Measurements from ENCODE around the gene PAQR3.

PAQR3 gene, protein sequence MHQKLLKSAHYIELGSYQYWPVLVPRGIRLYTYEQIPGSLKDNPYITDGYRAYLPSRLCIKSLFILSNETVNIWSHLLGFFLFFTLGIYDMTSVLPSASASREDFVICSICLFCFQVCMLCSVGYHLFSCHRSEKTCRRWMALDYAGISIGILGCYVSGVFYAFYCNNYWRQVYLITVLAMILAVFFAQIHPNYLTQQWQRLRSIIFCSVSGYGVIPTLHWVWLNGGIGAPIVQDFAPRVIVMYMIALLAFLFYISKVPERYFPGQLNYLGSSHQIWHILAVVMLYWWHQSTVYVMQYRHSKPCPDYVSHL

DNA sequence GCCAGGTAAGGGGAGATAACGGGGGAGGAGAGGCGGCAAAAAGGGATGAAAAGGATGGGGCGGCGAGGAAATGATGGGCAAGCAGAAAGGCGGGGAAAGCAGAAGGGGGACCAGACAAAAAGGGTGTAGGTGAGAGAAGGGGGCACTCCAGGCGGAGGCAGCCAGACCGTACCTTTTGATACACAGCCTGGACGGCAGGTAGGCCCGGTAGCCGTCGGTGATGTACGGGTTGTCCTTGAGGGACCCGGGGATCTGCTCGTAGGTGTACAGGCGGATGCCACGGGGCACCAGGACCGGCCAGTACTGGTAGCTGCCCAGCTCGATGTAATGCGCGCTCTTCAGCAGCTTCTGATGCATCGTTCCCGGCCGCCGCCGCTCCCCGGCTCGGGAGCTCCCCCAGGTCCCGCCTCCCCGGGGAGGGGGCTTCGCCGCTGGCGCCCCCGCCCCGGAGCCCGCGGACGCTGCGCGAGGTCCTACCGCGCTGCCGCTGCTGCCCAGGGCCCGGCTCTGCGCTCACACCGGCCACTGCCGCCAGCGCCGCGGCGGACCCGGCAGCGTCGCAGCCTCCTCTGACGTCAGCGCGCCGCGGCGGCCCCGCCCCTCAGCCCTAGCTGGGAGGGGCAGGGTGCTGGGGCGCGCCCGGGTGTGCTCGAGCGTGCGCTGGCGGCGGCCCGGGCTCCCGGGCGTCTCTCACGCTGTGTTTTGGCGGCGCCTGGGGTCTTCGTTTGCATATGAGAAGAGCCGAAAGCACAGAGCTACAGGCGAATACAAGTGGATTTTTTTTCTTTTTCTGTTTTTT, at the start of gene PAQR3:
Gene PAQR3 (minus strand): TSS at position 571 of the 799 bp plus-strand sequence. CDS start 214 bp downstream, at position 357.
- no peaks in the 10 kb centered on the region for H3K9me3 ChIP-seq (ENCODE audit: control insufficient read depth, insufficient read depth, low read depth, low read length)
- peak; percentile 30; the same call in 1 of the 2 replicates for TF ChIP-seq KLF8 (tag by site-specific recombination; IDR thresholded peaks at IDR 0.05)
- TF ChIP-seq ZFHX2 (tag by site-specific recombination; conservative IDR thresholded peaks at IDR 0.05) = 0 out of 2 replicates have a peak, but pooled peaks have one; percentile 9
- TF ChIP-seq SP3 (tag by site-specific recombination; IDR thresholded peaks at IDR 0.05) = peak; percentile 25; the same call in 1 of the 2 replicates
- TF ChIP-seq, protein P1, sequence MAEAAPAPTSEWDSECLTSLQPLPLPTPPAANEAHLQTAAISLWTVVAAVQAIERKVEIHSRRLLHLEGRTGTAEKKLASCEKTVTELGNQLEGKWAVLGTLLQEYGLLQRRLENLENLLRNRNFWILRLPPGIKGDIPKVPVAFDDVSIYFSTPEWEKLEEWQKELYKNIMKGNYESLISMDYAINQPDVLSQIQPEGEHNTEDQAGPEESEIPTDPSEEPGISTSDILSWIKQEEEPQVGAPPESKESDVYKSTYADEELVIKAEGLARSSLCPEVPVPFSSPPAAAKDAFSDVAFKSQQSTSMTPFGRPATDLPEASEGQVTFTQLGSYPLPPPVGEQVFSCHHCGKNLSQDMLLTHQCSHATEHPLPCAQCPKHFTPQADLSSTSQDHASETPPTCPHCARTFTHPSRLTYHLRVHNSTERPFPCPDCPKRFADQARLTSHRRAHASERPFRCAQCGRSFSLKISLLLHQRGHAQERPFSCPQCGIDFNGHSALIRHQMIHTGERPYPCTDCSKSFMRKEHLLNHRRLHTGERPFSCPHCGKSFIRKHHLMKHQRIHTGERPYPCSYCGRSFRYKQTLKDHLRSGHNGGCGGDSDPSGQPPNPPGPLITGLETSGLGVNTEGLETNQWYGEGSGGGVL (tag by site-specific recombination; IDR thresholded peaks at IDR 0.05) = no peak
- TF ChIP-seq, protein P2, sequence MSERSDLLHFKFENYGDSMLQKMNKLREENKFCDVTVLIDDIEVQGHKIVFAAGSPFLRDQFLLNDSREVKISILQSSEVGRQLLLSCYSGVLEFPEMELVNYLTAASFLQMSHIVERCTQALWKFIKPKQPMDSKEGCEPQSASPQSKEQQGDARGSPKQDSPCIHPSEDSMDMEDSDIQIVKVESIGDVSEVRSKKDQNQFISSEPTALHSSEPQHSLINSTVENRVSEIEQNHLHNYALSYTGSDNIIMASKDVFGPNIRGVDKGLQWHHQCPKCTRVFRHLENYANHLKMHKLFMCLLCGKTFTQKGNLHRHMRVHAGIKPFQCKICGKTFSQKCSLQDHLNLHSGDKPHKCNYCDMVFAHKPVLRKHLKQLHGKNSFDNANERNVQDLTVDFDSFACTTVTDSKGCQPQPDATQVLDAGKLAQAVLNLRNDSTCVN (tag by site-specific recombination; optimal IDR thresholded peaks at IDR 0.05) = peak; percentile 60
- TF ChIP-seq ZNF768 (tag by site-specific recombination; IDR thresholded peaks at IDR 0.05) = no peak
- no peak for TF ChIP-seq ZNF184 (tag by site-specific recombination; IDR thresholded peaks at IDR 0.05)
- peak; percentile 57 for TF ChIP-seq ZNF335 (tag by site-specific recombination; conservative IDR thresholded peaks at IDR 0.05)
- peak; percentile 67; the same call in 1 of the 2 replicates for TF ChIP-seq ZBTB17 (tag by site-specific recombination; IDR thresholded peaks at IDR 0.05)
- TF ChIP-seq, protein P3, sequence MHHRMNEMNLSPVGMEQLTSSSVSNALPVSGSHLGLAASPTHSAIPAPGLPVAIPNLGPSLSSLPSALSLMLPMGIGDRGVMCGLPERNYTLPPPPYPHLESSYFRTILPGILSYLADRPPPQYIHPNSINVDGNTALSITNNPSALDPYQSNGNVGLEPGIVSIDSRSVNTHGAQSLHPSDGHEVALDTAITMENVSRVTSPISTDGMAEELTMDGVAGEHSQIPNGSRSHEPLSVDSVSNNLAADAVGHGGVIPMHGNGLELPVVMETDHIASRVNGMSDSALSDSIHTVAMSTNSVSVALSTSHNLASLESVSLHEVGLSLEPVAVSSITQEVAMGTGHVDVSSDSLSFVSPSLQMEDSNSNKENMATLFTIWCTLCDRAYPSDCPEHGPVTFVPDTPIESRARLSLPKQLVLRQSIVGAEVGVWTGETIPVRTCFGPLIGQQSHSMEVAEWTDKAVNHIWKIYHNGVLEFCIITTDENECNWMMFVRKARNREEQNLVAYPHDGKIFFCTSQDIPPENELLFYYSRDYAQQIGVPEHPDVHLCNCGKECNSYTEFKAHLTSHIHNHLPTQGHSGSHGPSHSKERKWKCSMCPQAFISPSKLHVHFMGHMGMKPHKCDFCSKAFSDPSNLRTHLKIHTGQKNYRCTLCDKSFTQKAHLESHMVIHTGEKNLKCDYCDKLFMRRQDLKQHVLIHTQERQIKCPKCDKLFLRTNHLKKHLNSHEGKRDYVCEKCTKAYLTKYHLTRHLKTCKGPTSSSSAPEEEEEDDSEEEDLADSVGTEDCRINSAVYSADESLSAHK (tag by site-specific recombination; IDR thresholded peaks at IDR 0.05) = no peak
- peak; percentile 75 for TF ChIP-seq ZBTB8A (tag by site-specific recombination; IDR thresholded peaks at IDR 0.05)
- peak; percentile 89 for TF ChIP-seq ZNF777 (tag by site-specific recombination; IDR thresholded peaks at IDR 0.05; ENCODE audit: borderline replicate concordance)
- peak; percentile 39 for TF ChIP-seq ZIC2 (tag by site-specific recombination; IDR thresholded peaks at IDR 0.05)
- TF ChIP-seq ZXDB (tag by site-specific recombination; IDR thresholded peaks at IDR 0.05) = peak; percentile 32; the same call in 1 of the 2 replicates
- no peak for TF ChIP-seq ZNF776 (tag by site-specific recombination; IDR thresholded peaks at IDR 0.05; ENCODE audit: borderline replicate concordance)
- no peak for TF ChIP-seq ZNF837 (tag by site-specific recombination; IDR thresholded peaks at IDR 0.05)
- no peak for TF ChIP-seq ZNF174 (tag by site-specific recombination; IDR thresholded peaks at IDR 0.05)
- 0 out of 2 replicates have a peak, but pooled peaks have one; percentile 13 for TF ChIP-seq ZEB2 (tag by site-specific recombination; IDR thresholded peaks at IDR 0.05)
- TF ChIP-seq ZBTB20 (tag by site-specific recombination; IDR thresholded peaks at IDR 0.05) = peak; percentile 96
- H3K4me1 ChIP-seq (ENCODE audit: control insufficient read depth, insufficient read depth, low read length) = 0 out of 2 replicates have a peak, but pooled peaks cover 5% of the 10 kb centered on the region
- peak within 1 kb of the TSS; percentile 53; the same call in 1 of the 2 replicates for H3K27ac ChIP-seq (ENCODE audit: extremely low read depth, low read depth, low read length)
- ChIA-PET CTCF (interaction anchor here (0.6 to 2.1 kb wide), 3 partner anchors 12 to 1423 kb away, joined by 3 to 5 read pairs (median 5); no protein-coding TSS in a partner anchor), POLR2A (interaction anchor here (0.9 kb wide), 1 partner anchor 1121 kb away, joined by 4 read pairs; no protein-coding TSS in a partner anchor)
- peaks cover 0 to 3% of the 10 kb centered on the region in 2 experiments; a peak in 1 of 3 replicates for H3K36me3 ChIP-seq (ENCODE audit: control insufficient read depth in 2 of 2, insufficient read depth in 1 of 2, low read length in 2 of 2)
- peak within 1 kb of the TSS; percentile 54 for H3K4me3 ChIP-seq (ENCODE audit: low read depth, low read length)

Measured in HEK293 (cell line).